Fibroblast of mammary gland (primary cell): ENCODE data around the gene CUBN.

Experiments
- DNase-seq: peaks from one replicate; pipeline ENCODE4 v3.0.0-alpha.2; 2010; ENCODE audit warnings: low read depth
- H3K4me3 ChIP-seq: 2 replicates; pipeline ENCODE4 v1.5.1; 2011; ENCODE audit warnings: low read depth, mild to moderate bottlenecking, low read length, moderate library complexity; ENCODE audit not compliant: control insufficient read depth
- TF ChIP-seq, protein P1 (sequence below): conservative IDR thresholded peaks from 2 replicates; pipeline ENCODE4 v1.5.1; 2011; ENCODE audit warnings: low read depth, low read length, inconsistent platforms; ENCODE audit not compliant: control insufficient read depth, insufficient read depth

The CUBN gene

DNA sequence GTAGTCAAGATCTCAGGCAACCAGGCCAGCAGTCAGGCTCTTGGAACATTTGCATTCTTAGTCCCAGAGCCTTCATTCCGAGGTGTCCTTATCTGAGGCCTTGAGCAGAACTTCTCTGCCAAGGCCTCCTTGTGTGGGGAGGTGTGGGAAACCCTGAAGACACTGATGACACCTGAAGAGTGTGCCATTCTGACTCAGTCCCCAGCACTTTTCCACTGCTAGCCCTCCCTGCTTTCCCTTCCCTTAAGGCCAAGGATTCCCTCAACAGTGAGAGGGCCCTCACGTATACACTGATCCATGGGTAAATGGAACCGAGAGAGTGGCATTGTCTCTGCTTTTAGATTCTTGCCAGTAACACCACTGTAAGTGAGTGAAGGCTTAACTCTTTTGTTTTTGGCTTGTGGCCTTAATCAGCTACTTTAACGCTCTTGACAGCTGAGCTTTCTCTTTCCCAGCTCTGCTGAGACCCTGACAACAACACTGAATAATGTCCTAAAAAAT, 41.6 kb upstream of the CUBN start:
- TF ChIP-seq, protein P1, sequence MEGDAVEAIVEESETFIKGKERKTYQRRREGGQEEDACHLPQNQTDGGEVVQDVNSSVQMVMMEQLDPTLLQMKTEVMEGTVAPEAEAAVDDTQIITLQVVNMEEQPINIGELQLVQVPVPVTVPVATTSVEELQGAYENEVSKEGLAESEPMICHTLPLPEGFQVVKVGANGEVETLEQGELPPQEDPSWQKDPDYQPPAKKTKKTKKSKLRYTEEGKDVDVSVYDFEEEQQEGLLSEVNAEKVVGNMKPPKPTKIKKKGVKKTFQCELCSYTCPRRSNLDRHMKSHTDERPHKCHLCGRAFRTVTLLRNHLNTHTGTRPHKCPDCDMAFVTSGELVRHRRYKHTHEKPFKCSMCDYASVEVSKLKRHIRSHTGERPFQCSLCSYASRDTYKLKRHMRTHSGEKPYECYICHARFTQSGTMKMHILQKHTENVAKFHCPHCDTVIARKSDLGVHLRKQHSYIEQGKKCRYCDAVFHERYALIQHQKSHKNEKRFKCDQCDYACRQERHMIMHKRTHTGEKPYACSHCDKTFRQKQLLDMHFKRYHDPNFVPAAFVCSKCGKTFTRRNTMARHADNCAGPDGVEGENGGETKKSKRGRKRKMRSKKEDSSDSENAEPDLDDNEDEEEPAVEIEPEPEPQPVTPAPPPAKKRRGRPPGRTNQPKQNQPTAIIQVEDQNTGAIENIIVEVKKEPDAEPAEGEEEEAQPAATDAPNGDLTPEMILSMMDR = no peak
- H3K4me3 ChIP-seq = no peak overlapping the region
- DNase-seq = no peak

GRCh38 chr10:17169803-17170202, 40.2 kb upstream of the CUBN start:
- TF ChIP-seq, protein P1 = no peak
- H3K4me3 ChIP-seq = no peak overlapping the region
- DNase-seq = no peak

DNA sequence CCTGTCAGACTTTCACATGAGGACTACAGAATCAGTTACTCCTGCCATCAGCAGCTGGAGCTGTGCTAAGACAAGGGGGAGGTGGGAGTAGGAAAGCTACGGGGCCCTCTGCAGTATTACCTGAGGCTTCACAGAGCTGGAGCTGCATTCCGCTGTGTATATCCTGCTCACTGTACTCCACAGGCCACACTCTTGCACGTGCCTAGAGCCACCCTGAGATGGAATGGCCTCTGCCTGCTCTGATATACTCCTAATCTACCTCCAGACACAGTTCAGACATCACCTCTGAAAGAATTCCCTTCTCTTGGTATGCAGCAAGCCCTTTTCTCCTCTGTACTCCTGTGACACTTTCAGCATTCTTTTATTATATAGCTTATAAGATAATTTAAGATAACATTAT, 37.1 kb upstream of the CUBN start:
- TF ChIP-seq, protein P1 = no peak
- H3K4me3 ChIP-seq = no peak overlapping the region

GRCh38 chr10:17162828-17163227, 33.2 kb upstream of the CUBN start:
- no peak overlapping the region for H3K4me3 ChIP-seq
- no peak for DNase-seq
- TF ChIP-seq, protein P1 = no peak

More for the DNA sequence above, 37.1 kb upstream of the CUBN start:
- DNase-seq = no peak

DNA sequence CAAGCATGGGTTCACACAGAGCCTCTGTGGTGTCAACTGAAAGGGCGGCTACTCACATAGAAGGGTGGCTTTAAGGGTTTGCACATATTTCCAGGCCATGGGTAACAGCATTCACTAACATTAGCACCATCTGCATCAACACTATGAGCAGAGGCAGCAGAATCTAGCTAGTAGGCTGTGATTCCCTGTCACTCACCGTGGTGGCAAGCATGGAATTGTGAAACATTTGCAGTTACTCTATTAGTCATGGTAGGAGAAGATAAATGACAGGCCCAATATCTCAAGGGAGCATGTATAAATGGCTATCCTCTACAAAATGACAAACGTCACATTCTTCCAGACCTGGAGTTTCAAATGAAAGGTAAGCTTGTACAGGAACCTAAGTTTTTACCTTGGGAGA, 32.2 kb upstream of the CUBN start:
- DNase-seq = no peak
- TF ChIP-seq, protein P1 = no peak
- H3K4me3 ChIP-seq = no peak overlapping the region

GRCh38 chr10:17157024-17157423, 27.4 kb upstream of the CUBN start:
- no peak overlapping the region for H3K4me3 ChIP-seq
- DNase-seq = no peak
- TF ChIP-seq, protein P1 = no peak

GRCh38 chr10:17155826-17156225, 26.2 kb upstream of the CUBN start:
- DNase-seq = no peak
- H3K4me3 ChIP-seq = no peak overlapping the region
- TF ChIP-seq, protein P1 = no peak
